Putamen (tissue), 1 donor: ENCODE data around the gene METTL5.

Experiments used
- DNase-seq: peaks from one replicate; pipeline ENCODE4 v3.0.0-alpha.2; 2016; ENCODE audit warnings: low spot score

METTL5 gene

DNA sequence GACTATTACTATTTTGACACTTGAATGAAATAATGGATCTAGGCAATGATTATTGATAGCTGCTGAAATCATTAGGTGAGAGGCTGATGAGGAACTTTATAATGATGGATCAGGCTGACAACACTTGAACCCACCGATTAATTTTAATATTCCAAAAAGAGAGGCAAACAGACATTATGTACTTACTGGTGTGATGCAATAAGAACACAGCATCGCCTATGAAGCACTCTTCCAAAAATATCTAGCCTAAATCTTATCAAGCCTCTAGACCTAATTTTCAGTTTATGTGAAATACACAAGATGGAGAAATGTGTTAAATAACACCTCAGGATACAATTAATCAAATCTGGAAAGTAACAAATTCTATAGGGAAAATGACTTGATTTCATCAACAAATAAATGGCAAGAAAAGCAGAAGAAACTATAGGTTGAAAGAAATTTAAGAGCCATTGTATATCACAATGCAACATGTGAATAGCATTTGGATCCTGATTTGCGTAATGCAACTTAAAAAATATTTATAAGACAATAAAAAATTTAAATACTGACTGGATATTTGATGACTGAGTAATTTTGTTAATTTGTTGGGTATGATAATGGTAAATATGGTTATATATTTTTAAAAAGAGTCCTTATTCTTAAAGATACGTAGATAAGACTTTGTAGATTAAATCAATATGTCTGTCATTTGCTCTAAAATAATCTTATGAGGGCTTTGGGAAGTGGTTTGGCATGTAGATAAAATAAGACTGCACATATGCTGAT is 43.3 kb downstream of the METTL5 start:
- no peak for DNase-seq

- DNase-seq: no peak
Observed at GRCh38 chr2:169778446-169778845, 46.3 kb downstream of the METTL5 start.

DNA sequence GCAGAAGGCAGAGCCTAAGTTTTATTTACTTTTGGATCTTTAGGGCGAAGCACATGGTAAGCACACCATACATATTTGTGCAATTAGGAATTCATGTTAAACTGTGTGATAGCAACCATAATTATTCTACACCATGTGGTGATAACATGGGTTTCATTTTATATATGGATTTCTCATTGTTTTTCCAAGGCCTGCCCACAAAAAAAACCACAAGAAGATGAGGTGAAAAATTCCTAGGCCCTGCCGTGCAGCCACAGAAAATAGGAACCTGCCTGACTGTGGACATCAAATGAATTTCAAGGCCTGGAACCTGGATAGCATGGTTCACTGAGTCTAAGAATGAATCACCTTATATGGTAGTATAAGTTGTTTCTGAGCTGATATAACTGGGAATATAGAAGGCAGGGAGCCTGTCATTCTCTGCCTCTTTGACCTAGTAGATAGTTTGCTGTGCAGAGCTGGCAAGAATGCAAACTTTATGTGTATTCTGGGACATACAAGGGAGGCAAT is 48.4 kb downstream of the METTL5 start:
- no peak for DNase-seq

DNA sequence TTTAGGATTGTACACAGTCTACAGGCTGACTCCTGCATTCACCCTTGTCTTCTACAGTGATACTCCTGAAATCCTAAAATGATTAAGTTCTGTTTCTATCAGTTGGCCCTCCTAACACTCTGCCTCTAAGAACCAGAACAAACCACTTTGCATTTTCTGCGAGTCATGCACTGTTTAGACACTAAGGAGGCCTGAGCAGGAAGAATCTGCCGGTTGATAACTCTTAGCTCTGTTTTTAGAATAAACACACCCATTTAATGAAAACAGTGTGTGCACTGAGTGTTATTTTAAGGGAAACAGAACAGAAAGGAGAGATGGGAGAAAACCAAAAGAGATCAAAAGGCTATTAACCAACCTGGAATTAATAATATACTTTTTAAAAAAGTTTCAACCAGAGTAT is 48.9 kb downstream of the METTL5 start:
- DNase-seq: no peak

GRCh38 chr2:169775354-169775753 is 49.4 kb downstream of the METTL5 start:
- no peak for DNase-seq

DNA sequence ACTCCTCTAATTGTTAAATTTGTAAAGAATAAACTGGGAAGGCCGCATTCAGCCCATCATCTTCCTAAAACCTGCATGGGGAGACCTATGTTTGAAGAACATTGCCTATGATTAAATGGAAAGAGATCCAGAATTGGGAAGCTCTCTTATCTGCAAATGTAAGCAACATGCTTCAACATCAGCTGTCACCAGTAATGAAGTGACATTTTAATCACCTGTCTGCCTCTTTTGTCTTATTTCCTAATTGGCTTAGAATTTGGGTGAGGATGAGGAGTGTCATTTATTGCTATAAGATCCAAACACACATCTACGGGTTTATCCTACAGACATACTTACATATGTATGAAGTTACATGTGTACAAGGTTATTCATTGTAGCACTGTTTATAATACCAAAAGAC is 52.1 kb downstream of the METTL5 start:
- DNase-seq: no peak

GRCh38 chr2:169771612-169772011 is 53.1 kb downstream of the METTL5 start:
- DNase-seq: no peak

DNA sequence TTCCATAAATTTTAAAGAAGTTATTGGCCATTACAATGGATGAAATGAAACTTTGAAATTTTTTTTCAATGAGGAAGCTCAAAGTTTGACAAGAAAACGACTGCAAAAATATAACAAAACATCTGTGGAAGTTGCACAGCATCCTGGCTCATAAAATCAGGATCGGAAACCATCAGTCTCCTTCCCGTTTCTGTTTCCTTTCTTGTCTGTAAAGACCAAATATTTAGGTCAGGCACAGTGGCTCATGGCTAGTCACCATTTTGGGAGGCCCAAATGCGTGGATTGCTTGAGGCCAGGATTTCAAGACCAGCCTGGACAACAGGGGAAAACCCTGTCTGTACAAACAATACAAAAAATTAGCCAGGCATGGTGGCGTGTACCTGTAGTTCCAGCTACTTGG is 53.7 kb downstream of the METTL5 start:
- DNase-seq: no peak

DNA sequence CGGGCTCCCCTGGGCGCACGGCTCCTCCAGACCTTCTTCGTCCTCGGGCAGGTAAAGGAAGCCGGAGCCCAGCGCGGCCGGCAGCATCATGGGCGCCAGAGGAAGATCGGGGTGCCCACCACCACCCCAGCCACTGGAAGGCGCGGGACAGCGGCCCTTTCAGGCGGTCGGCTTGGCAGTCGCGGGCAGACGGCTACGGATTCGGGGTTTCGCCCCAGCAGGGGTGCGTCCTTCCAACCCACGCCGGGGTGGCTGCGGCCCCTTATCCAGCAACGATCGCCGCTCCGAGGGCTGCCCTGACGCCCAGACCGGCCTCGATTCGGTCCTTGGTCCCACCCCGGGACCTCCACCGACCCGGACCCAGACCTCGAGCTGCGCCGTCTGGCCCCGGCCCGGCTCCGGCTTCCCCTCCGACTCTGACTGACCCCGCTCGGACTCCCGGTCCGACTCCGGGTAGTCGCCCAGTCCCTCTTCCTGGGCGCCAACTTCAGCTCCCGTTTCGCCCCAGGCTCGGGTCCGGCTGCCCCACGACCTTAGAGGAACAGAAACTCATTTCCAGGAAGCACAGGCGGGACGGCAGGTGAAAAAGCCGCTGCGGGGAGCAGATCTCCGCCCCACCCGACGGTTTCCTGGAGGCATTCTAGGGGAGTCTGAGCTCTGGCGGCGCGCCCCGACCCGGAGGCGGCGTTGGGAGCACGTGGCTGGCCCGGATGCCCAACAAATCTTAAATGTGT is 56.3 kb downstream of the METTL5 start:
- DNase-seq: no peak

DNA sequence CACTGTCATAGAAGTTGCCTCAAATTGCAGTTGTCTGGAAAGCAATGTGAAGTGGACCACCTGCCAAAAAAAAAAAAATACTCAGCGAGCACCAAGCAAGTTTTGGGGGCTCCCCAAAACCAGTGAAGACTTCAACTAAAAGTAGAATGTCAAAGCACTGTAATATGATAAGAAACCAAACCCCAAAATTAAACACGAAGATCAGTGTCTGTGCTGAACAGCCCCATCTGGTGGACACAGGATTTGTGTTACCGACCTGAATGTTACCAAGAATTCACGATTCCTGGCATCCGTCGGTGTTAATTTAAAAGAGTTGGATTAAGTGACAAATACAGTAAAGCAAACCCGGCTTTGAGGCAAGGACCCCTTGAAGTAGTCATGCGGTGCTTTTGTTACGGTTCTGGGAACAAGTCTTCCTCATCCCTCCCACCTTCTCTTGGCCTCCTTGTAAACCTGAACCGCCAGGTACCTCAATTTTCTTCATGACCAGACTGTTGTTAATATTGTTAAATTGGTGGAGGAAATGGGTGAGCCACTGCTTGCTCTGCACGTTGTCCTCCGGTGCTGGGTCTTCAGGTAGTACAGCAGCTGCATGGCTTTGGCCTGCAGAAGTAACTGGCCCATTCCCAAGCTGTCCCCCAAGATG is 57.3 kb downstream of the METTL5 start:
- DNase-seq: peak; percentile 45

DNA sequence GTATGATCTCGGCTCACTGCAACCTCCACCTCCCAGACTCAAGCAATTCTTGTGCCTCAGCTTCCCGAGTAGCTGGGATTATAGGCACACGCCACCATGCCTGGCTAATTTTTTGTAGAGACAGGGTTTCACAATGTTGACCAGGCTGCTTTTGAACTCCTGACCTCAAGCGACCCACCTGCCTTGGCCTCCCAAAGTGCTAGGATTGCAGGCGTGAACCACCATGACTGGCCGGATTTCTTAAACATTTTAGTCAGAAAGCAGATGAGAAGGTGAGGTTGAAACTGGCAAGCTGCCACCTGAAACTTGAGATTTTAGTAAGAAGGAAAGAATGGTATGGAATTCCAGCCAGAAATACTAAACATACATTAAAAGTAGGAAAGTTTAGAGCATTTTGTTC is 59.2 kb downstream of the METTL5 start:
- DNase-seq: no peak

- DNase-seq: no peak
Observed at GRCh38 chr2:169761970-169762292, 62.8 kb downstream of the METTL5 start.
